HG03575 (cell line): Measurements from ENCODE around the gene PITRM1.

ENCODE experiments used
- ATAC-seq: cut with Tn5 transposase; IDR thresholded peaks from one replicate; pipeline ENCODE4 v1.9.1; 2021; ENCODE audit not compliant: unreplicated experiment, insufficient number of reproducible peaks, low FRiP score; ENCODE audit errors: extremely low read depth

The PITRM1 gene

GRCh38 chr10:3147117-3147820, 25.3 kb downstream of the PITRM1 start:
- ATAC-seq: no peak

- no peak for ATAC-seq
Observed at GRCh38 chr10:3146289-3146688, 26.3 kb downstream of the PITRM1 start.

GRCh38 chr10:3145366-3145765, 27.2 kb downstream of the PITRM1 start:
- no peak for ATAC-seq

GRCh38 chr10:3143791-3144434, 28.7 kb downstream of the PITRM1 start:
- no peak for ATAC-seq

- ATAC-seq: no peak
Observed at GRCh38 chr10:3143366-3143765, 29.2 kb downstream of the PITRM1 start.

GRCh38 chr10:3142146-3142875, 30.3 kb downstream of the PITRM1 start:
- ATAC-seq: no peak

- ATAC-seq: no peak
Observed at GRCh38 chr10:3141351-3142005, 31.1 kb downstream of the PITRM1 start.

- ATAC-seq: no peak
Observed at GRCh38 chr10:3140280-3140679, 32.3 kb downstream of the PITRM1 start.

- no peak for ATAC-seq
Observed at GRCh38 chr10:3139216-3139910, 33.2 kb downstream of the PITRM1 start.

- no peak for ATAC-seq
Observed at GRCh38 chr10:3137958-3138726, 34.4 kb downstream of the PITRM1 start.

- ATAC-seq: no peak
Observed at GRCh38 chr10:3136763-3137611, 35.6 kb downstream of the PITRM1 start.

- no peak for ATAC-seq
Observed at GRCh38 chr10:3136336-3136735, 36.2 kb downstream of the PITRM1 start.

GRCh38 chr10:3135006-3135405, 37.6 kb downstream of the PITRM1 start:
- no peak for ATAC-seq

GRCh38 chr10:3133948-3134347, 38.6 kb downstream of the PITRM1 start:
- no peak for ATAC-seq

- no peak for ATAC-seq
Observed at GRCh38 chr10:3132036-3133025, 40.3 kb downstream of the PITRM1 start.

GRCh38 chr10:3131098-3131497, 41.5 kb downstream of the PITRM1 start:
- ATAC-seq: no peak
